Mesenteric fat pad (tissue), 1 donor: ENCODE results near the gene MCF2L. TPM values are rescaled to one million over a fixed set of nuclear protein-coding genes. Genes with fewer than 3 reads are reported as not detected.
"Not testable (repeated sequence)": the region's sequence is repeated elsewhere in the genome, so short reads cannot be mapped to it uniquely, and the experiment has no call there.

Experiments used
- DNase-seq: peaks from one replicate; pipeline ENCODE4 v3.0.0-alpha.2; 2020; ENCODE audit warnings: low spot score
- total RNA-seq: library from RNA; stranded (reverse); fragmentation: NEBNext Ultra II Directional; extraction: Animal tissue kit (Norgen Biotek cat#: 25700); gene quantifications from one replicate; pipeline ENCODE4 v1.2.1, GENCODE V29; 2021
- donor health status: DM: yes; HTN: yes; CAD: no.

The MCF2L gene
- total RNA-seq, 1 donor from 2014 or later: 97.6 TPM

DNA sequence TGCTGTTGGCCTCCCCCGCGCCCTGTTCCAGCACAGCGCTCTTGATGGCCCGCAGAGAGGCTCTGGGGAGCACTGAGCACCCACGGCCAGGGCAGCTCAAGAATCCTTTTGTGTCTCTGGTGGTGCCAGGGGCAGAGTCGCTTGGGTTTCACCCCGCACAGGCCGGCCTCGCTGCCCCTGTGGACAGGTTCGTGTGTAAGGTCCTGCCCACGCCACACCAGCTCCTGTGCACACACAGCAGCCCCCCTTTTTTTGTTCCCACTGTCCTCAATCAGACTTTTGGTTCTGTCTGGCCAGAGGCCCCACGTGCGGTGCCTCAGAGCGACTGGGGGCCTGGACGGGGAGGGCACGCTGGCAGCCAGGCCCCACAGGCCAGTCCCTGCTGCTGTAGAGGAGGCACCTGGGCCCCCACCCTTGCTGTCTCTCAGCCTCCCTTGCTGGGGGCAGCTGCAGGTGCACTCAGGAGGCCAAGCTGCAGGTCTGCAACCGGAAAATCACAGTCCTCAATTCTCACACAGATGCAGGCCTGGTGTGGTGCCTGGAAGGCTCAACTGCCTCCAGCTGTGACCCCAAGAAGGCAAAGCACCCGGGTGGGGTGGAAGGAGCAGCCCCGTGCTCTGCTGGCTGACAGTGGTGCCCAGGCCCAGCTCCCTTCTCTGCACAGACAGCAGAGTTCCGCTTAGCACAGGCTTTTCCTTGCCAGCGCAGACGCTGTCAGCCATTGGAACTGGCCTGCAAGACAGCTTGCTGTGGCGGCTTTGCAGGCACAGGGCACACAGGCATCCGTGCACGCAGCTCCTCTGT, 124.0 kb downstream of the MCF2L start:
- no peak for DNase-seq

GRCh38 chr13:113093580-113094409, 124.8 kb downstream of the MCF2L start:
- no peak for DNase-seq

- no peak for DNase-seq
These were observed 125.4 kb downstream of the MCF2L start for GRCh38 chr13:113094410-113094800.

GRCh38 chr13:113095146-113096051, 126.4 kb downstream of the MCF2L start:
- no peak for DNase-seq

GRCh38 chr13:113096052-113096744, 127.2 kb downstream of the MCF2L start:
- DNase-seq: no peak

DNA sequence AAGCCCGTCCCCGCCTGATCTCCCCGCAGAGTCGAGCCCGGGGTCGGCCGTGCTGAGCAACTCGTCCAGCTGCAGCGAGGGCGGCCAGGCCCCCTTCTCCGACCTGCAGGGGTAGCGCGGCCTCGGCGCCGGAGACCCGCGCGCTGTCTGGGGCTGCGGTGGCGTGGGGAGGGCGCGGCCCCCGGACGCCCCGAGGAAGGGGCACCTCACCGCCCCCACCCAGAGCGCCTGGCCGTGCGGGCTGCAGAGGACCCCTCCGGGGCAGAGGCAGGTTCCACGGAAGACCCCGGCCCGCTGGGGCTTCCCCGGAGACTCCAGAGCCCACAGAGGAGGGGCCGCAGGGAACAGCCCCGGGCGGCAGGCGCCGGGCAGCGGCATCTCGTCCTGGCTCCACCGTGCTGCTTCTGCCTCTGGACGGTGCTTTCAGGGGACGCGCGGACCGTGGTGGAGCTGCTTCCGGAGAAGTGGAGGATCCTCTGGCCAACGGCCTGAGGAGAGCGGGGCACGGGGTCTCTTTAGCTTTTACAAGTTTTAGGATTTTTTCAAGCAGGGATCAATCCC, 127.8 kb downstream of the MCF2L start:
- DNase-seq: no peak

GRCh38 chr13:113097651-113098050, 128.6 kb downstream of the MCF2L start:
- no peak for DNase-seq

DNA sequence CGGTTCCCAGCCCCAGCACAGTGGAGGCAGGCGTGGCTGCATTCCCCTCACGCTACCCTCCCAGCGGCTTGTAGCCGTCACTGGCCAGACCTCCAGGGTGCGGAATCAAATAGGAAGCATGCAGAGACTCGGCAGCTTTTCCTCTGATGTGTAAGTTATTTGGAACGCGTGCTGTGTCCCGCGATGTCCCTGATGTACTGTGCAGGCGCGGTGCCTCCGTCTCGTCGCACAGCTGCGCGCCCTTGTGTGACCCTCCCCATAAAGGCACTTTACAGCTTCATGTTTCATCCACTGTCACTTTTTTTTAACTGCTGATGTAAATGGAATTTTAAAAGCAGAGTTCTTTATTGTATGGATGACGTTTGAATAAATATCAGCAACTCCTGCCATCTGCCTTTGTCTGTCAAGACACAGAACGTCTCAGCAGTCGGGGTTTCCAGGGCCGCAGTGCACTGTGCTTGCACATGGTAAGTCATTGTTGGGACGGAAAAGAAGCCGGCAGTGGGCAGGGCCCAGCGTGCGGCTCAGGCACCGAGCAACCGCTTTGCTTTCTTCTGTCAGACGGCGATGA, 129.2 kb downstream of the MCF2L start:
- no peak for DNase-seq

GRCh38 chr13:113099142-113099541, 130.1 kb downstream of the MCF2L start:
- no peak for DNase-seq

DNA sequence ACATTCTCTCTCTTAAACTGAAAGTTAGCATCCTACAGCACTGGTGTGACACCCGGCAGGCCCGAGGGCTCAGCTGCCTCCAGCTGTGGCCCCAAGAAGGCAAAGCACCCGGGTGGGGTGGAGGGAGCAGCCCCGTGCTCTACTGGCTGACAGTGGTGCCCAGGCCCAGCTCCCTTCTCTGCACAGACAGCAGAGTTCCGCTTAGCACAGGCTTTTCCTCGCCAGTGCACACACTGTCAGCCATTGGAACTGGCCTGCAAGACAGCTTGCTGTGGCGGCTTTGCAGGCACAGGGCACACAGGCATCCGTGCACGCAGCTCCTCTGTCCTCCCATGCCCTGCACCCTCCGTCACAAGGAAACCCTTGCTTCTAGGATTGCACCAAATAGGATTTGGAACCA, 133.3 kb downstream of the MCF2L start:
- not testable (repeated sequence) for DNase-seq

GRCh38 chr13:113102727-113103126, 133.7 kb downstream of the MCF2L start:
- DNase-seq: no peak

DNA sequence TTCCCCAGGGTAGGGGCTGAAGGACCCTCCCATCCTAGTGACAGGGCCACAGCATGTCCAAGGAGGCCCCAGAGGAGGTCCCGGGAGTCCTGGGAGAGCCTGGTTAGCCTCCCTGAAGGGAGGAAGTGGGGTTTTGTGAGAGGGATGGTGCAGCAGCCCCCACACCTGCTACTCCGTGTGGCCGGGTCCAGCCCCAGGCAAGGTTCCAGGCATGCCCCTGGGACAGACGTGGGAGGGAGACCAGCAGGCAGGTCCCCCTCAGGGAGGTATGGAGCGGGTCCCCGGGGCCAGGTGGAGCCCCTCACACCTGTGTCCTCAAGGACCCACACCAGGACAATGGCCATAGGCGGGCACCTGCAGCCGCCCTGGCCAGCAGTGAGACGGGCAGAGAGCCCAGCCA, 134.6 kb downstream of the MCF2L start:
- DNase-seq: no peak

GRCh38 chr13:113105032-113105920, 136.3 kb downstream of the MCF2L start, which contains the start of gene F7:
Gene F7 (plus strand): TSS chr13:113105791. CDS start chr13:113105842, 51 bp downstream.
- no peak for DNase-seq

- DNase-seq: no peak
These were observed 137.0 kb downstream of the MCF2L start for GRCh38 chr13:113105921-113106452.

DNA sequence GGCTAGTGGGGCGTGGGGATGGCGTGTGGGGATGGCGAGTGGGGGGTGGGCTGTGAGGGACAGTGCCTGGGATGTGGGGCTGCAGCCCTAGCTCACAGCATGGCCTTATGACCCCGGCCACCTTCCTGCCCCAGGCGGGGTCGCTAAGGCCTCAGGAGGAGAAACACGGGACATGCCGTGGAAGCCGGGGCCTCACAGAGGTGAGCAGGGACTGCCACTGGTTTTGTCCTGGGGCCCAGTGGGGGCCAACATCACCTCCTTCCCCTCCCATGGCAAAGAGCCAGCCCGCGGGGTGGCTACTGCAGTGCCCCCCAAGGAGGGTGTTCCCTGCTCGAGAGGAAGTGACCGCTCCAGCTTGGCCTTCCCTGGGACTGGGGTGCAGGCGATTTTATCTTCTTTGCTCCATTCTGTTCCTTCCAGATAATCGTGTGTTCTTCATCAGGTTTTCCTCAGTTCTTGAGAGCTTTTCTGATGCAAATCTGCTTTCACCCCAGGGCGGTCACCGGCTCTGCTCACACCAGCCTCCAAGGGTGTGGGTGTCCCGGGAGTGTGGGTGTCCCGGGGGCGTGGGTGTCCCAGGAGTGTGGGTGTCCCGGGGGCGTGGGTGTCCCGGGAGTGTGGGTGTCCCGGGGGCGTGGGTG, 137.8 kb downstream of the MCF2L start:
- DNase-seq: no peak

- DNase-seq: not testable (repeated sequence)
These were observed 139.5 kb downstream of the MCF2L start for GRCh38 chr13:113108521-113108920.

DNA sequence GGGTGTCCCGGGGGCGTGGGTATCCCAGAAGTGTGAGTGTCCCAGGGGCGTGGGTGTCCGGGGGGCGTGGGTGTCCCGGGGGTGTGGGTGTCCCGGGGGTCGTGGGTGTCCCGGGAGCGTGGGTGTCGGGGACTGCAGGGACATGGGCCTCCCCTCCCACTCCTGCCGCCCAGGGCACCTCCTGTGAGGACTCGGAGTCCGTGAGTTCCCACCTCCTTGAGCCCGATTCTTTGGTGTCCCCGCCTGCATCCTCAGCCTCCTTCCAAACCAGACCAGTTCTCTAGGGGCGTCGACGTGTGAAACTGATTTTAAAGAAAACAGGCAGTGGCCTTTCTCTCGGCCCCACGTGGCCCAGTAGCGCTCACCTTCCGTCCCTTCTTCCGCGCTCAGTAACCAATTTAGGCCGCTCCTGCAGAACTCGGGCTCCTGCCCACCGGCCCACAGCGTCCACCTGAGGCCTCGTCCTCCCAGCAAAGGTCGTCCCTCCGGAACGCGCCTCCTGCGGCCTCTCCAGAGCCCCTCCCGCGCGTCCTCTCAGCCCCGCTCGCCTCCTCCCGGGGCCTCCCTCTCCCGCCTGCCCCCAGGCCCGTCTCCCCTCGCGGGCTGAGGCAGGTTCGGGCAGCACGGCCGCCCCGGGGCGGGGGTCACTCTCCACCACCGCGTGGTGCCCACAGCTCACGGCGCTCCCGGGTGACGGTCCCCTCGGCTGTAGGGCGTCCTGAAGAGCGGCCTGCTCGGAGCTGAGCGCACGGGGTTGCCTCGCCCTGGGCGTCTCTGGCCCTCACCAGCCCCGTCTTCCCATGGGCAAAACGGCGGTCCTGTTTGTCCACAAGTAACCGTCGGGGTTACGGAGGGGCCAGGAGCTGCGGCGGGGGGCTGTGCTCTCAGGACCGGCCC, 140.4 kb downstream of the MCF2L start:
- DNase-seq: no peak
